Mucosa of descending colon (tissue), 3 donors: ENCODE data around the gene MEFV. TPM values are rescaled to one million over a fixed set of nuclear protein-coding genes. Genes with fewer than 3 reads are reported as not detected.

Experiments used
- ATAC-seq: fragments of 200-7000 bp; cut with Tn5 transposase; one replicate; pipeline ENCODE4 v1.9.1; 2020; ENCODE audit warnings: mild to moderate bottlenecking, moderate library complexity
- DNase-seq, 3 donors: peaks; one replicate each; pipeline ENCODE4 v3.0.0-alpha.2; 2020
- H3K36me3 ChIP-seq: fragments of 200-600 bp; one replicate; pipeline ENCODE4 v1.8.0; 2021; ENCODE audit warnings: low read depth, mild to moderate bottlenecking
- H3K4me1 ChIP-seq: fragments of 200-600 bp; one replicate; pipeline ENCODE4 v1.8.0; 2021; ENCODE audit warnings: low read depth, mild to moderate bottlenecking
- H3K4me3 ChIP-seq: fragments of 200-600 bp; one replicate; pipeline ENCODE4 v1.8.0; 2021; ENCODE audit warnings: mild to moderate bottlenecking
- H3K9me3 ChIP-seq: fragments of 200-600 bp; one replicate; pipeline ENCODE4 v1.8.0; 2021; ENCODE audit warnings: mild to moderate bottlenecking
- intact Hi-C, 2 donors: fragments of 100-400 bp; cut with DNase I in 1 of 2; cut with micrococcal nuclease in 1 of 2; formaldehyde crosslinking; loops; one replicate each; pipeline versions ENCODE4 v1.11.0 to v1.11.1; 2022; cut with DNase I, micrococcal nuclease
- total RNA-seq, 3 donors: library from RNA; stranded (reverse); fragmentation: NEBNext Ultra II Directional in 2 of 3; extraction: Animal tissue kit (Norgen Biotek cat#: 25700) in 2 of 3; gene quantifications; one replicate each; pipeline versions ENCODE4 v1.2.1 to v1.2.4, GENCODE V29; 2021 to 2023
- TF ChIP-seq, protein P1 (sequence below): fragments of 200-600 bp; IDR thresholded peaks from one replicate; pipeline ENCODE4 v1.8.0; 2022; ENCODE audit warnings: antibody characterized with exemption, mild to moderate bottlenecking
- donor health status: DM: no; HTN: no; CAD: no; lungs with moderate emphysema.
- donor health status: DM: no; HTN: no; CAD: no.
- donor health status: DM: no; HTN: yes; CAD: no.

MEFV gene
- total RNA-seq, 3 donors from 2014 or later: 0.61 to 2.2 (median 1.6) TPM

DNA sequence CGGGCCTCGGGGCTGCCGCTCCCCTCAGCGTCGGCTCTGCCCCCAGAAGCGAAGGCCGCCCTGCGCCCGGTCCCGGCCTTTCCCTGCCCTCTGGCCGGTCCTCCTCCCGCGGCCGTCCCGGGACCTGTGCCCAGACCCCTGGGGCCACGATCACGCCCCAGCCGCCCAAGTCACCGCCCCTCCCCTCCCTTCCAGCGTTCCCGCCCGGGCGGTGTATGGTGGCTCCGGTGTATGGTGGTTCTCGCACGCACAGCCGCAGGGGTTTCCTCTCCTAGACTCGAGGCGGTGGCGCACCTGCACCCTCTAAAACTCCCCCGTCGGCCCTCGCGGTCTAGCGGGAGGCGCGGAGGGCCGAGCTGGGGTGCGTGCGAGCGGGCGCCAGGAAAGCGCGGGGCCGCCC lies 38.8 kb upstream of the MEFV start:
- TF ChIP-seq, protein P1, sequence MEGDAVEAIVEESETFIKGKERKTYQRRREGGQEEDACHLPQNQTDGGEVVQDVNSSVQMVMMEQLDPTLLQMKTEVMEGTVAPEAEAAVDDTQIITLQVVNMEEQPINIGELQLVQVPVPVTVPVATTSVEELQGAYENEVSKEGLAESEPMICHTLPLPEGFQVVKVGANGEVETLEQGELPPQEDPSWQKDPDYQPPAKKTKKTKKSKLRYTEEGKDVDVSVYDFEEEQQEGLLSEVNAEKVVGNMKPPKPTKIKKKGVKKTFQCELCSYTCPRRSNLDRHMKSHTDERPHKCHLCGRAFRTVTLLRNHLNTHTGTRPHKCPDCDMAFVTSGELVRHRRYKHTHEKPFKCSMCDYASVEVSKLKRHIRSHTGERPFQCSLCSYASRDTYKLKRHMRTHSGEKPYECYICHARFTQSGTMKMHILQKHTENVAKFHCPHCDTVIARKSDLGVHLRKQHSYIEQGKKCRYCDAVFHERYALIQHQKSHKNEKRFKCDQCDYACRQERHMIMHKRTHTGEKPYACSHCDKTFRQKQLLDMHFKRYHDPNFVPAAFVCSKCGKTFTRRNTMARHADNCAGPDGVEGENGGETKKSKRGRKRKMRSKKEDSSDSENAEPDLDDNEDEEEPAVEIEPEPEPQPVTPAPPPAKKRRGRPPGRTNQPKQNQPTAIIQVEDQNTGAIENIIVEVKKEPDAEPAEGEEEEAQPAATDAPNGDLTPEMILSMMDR: no peak
- no peaks in the 10 kb centered on the region for H3K4me1 ChIP-seq
- DNase-seq (no peak), ATAC-seq (no peak)
- H3K36me3 ChIP-seq: peaks cover 12% of the 10 kb centered on the region
- no peak overlapping the region for H3K4me3 ChIP-seq
- peaks cover 90% of the 10 kb centered on the region for H3K9me3 ChIP-seq
- intact Hi-C loops: no loop called here

DNA sequence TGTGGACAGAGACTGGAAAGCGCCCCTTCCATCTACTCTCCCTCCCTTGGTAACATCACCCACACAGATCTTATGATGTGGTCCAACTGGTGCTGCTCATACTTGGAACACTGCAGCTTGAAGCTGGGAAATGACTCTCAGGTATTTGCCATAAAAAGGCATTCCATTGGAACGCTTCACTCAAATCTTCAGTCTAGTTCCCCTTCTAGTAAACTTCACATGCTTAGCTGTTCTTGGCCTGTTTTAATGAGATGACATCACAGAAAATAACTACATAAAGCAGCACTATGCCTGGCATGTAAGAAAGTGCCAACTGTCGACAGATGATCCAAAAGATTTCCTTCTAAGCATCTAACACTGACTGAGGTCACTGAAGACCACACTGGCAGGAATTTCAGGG lies 36.2 kb upstream of the MEFV start:
- ATAC-seq: no peak
- Histone ChIP-seq H3K36me3 (peaks cover 25% of the 10 kb centered on the region), H3K4me3 (no peak overlapping the region), H3K9me3 (peaks cover 88% of the 10 kb centered on the region), H3K4me1 (no peaks in the 10 kb centered on the region)
- TF ChIP-seq, protein P1: no peak
- intact Hi-C loops: no loop called here
- DNase-seq: no peak

DNA sequence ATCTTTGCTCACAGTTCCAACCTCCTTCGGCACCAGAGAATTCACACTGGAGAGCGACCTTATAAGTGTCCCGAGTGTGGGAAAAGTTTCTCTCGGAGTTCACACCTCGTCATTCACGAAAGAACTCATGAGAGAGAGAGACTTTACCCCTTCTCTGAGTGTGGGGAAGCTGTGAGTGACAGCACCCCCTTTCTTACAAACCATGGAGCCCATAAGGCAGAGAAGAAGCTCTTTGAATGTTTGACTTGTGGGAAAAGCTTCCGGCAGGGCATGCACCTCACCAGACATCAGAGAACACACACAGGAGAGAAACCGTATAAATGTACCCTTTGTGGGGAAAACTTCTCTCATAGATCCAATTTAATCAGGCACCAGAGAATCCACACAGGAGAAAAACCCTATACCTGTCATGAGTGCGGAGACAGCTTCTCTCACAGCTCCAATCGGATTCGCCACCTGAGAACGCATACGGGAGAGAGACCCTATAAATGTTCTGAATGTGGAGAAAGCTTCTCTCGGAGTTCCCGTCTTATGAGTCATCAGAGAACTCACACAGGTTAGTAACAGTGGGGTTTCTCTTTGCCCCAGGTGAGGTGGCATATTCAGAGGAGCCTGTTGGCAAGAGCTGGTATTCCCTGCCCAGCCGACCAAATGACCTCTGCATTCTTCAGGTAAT lies 33.7 kb upstream of the MEFV start:
- intact Hi-C loops: no loop called here
- DNase-seq: no peak
- TF ChIP-seq, protein P1: no peak
- no peak for ATAC-seq
- peaks cover 86% of the 10 kb centered on the region for H3K9me3 ChIP-seq
- no peak overlapping the region for H3K4me3 ChIP-seq
- peaks cover under 1% of the 10 kb centered on the region for H3K4me1 ChIP-seq
- peaks cover 25% of the 10 kb centered on the region for H3K36me3 ChIP-seq

DNA sequence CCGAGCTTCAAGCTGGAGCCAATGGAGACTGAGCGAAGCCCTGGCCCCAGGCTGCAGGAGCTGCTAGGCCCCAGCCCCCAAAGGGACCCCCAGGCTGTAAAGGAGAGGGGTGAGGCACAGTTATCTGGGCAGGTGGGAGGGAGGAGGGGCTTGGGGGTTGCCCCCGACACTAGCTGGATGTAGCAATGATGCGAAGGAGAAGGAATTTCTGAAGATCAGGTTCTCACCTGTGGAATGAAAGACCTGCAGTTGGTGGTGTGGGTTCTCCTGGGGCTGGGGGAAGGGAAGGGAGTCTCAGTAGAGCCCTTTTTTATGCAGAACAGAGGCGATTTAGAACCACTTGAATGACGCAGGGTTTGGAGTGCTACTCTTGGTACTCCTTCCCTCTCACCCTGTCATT lies 28.7 kb upstream of the MEFV start:
- no peak for ATAC-seq
- intact Hi-C loops: no loop called here
- peaks cover 12% of the 10 kb centered on the region for H3K36me3 ChIP-seq
- no peak overlapping the region for H3K4me3 ChIP-seq
- TF ChIP-seq, protein P1: no peak
- H3K9me3 ChIP-seq: peaks cover 37% of the 10 kb centered on the region
- peaks cover 16% of the 10 kb centered on the region for H3K4me1 ChIP-seq
- DNase-seq: no peak

DNA sequence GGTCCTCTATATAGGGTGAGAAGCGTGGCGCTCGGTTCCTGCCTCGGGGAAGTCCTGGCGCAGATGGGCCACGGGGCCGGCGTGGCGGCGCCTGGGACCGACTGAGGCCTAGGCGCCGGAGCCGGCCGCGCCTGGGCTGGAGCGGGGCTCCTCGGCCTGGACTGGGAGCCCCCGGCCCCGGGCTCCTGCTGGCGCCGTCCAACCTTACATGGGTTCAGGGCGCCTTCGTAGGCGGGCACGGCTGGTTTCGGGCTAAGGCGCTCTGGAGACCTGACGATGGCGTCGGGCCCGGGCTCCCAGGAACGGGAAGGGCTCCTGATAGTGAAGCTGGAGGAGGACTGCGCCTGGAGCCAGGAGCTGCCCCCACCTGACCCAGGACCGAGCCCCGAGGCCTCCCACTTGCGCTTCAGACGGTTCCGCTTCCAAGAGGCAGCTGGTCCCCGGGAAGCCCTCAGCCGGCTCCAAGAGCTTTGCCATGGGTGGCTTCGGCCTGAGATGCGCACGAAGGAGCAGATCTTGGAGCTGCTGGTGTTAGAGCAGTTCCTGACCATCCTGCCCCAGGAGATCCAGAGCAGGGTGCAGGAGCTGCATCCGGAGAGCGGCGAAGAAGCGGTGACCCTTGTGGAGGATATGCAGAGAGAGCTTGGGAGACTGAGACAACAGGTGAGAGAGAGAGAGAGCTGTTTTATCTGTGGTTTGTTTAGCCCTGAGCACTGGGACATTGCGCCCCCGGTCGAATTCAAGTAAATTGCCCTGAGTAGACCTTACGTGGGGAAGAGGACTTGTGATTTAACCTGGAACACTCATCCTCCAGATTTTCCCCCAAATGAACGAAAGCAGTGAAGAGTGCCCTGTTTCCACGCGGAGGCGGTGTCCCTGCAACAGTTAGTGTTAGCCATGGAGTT lies 27.4 kb upstream of the MEFV start:
- peaks cover 24% of the 10 kb centered on the region for H3K9me3 ChIP-seq
- H3K36me3 ChIP-seq: no peaks in the 10 kb centered on the region
- ATAC-seq (no peak), DNase-seq (peak in 2 of 3 donors; percentile 25 to 69)
- peaks cover 16% of the 10 kb centered on the region for H3K4me1 ChIP-seq
- intact Hi-C loops: no loop called here
- TF ChIP-seq, protein P1: no peak
- H3K4me3 ChIP-seq: peak overlapping the region; percentile 93
